Dermis lymphatic vessel endothelial cell (primary cell): Measurements from ENCODE around the gene CST3. TPM values are rescaled to one million over a fixed set of nuclear protein-coding genes. Genes with fewer than 3 reads are reported as not detected.

Experiments used
- total RNA-seq: library from RNA; depleted of rRNA; stranded (reverse); fragments of >200 nt; gene quantifications from 2 replicates; pipeline ENCODE4 v1.2.1, GENCODE V29; 2014

Gene CST3
- total RNA-seq = 132 and 141 TPM in 2 replicates

GRCh38 chr20:23637282-23638221 lies at the start of gene CST3:
Gene CST3 (minus strand): TSS chr20:23637955. CDS start chr20:23637862, 93 bp downstream.

GRCh38 chr20:23605867-23606651 lies 31.7 kb downstream of the CST3 start, which contains the start of gene CST9:
Gene CST9 (minus strand): TSS chr20:23605917. CDS start chr20:23605864, 53 bp downstream.

Other genes with a start within 250 kb of the CST3 start
- 5.9 and 6.4 TPM in 2 replicates for gene NAPB, start 216.5 kb downstream of the CST3 start, total RNA-seq
- not detected in 2 replicates for gene CSTL1, start 198.3 kb downstream of the CST3 start, total RNA-seq
- gene CST11, start 185.1 kb downstream of the CST3 start, total RNA-seq = not detected in 2 replicates
- not detected in 2 replicates for gene CST8, start 146.8 kb downstream of the CST3 start, total RNA-seq
- gene CST9L, start 69.5 kb downstream of the CST3 start, total RNA-seq = not detected in 2 replicates
- gene CST9, start 32.0 kb downstream of the CST3 start, total RNA-seq = not detected in 2 replicates
- gene CST4, start 51.1 kb upstream of the CST3 start, total RNA-seq = not detected in 2 replicates
- gene CST1, start 113.0 kb upstream of the CST3 start, total RNA-seq = not detected in 2 replicates
- not detected in 2 replicates for gene CST2, start 188.8 kb upstream of the CST3 start, total RNA-seq
- gene CST5, start 241.8 kb upstream of the CST3 start, total RNA-seq = not detected in 2 replicates